OCI-LY3 (cell line): ENCODE results near the gene CCDC80.
"Not testable (repeated sequence)": the region's sequence is repeated elsewhere in the genome, so short reads cannot be mapped to it uniquely, and the experiment has no call there.

Experiments
- H2AFZ ChIP-seq: fragments of 200-600, 300-600 bp; shearing (Covaris generic); 2 replicates; pipeline ENCODE4 v1.6.0; 2014; ENCODE audit warnings: antibody characterized with exemption, low read depth, low read length
- H3K27ac ChIP-seq: fragments of 200-600, 300-600 bp; sonication (generic); 2 replicates; pipeline ENCODE4 v1.5.1; 2014; ENCODE audit warnings: mild to moderate bottlenecking, low read length, moderate library complexity, mixed read lengths
- H3K27me3 ChIP-seq: fragments of 200-600, 300-600 bp; sonication (generic); 2 replicates; pipeline ENCODE4 v1.6.1; 2014; ENCODE audit warnings: low read depth, low read length, mixed read lengths
- H3K36me3 ChIP-seq: fragments of 200-600, 300-600 bp; sonication (generic); replicated peaks from 2 replicates; pipeline ENCODE3; 2014; ENCODE audit warnings: low read depth, low read length, mixed read lengths
- H3K4me1 ChIP-seq: fragments of 300-600, 200-600 bp; sonication (generic); 2 replicates; pipeline ENCODE4 v1.6.1; 2014; ENCODE audit warnings: low read length, mixed read lengths
- H3K4me2 ChIP-seq: fragments of 200-600, 300-600 bp; sonication (generic); 2 replicates; pipeline ENCODE4 v1.6.1; 2014; ENCODE audit warnings: low read length, mixed read lengths
- H3K4me3 ChIP-seq: fragments of 300-600, 200-600 bp; sonication (generic); 2 replicates; pipeline ENCODE4 v1.5.1; 2014; ENCODE audit warnings: antibody characterized with exemption, mild to moderate bottlenecking, low read length, moderate library complexity
- H3K79me2 ChIP-seq: fragments of 300-600, 200-600 bp; shearing (Covaris generic); 2 replicates; pipeline ENCODE4 v1.6.1; 2014; ENCODE audit warnings: mild to moderate bottlenecking, low read length, mixed read lengths
- H3K9ac ChIP-seq: fragments of 300-600, 200-600 bp; shearing (Covaris generic); 2 replicates; pipeline ENCODE4 v1.6.0; 2014; ENCODE audit warnings: mild to moderate bottlenecking, low read length, moderate library complexity
- H3K9me3 ChIP-seq: fragments of 200-600, 300-600 bp; shearing (Covaris generic); 2 replicates; pipeline ENCODE4 v1.6.1; 2014; ENCODE audit warnings: low read length, mixed read lengths; ENCODE audit not compliant: insufficient read depth
- H4K20me1 ChIP-seq: fragments of 200-600, 300-600 bp; sonication (generic); 2 replicates; pipeline ENCODE4 v1.6.1; 2016; ENCODE audit warnings: low read length, mixed read lengths; ENCODE audit not compliant: insufficient read depth
- EZH2phosphoT487 ChIP-seq: fragments of 200-600 bp; shearing (Covaris generic); IDR thresholded peaks from 2 replicates; pipeline ENCODE4 v1.6.1; 2018; ENCODE audit warnings: antibody characterized with exemption, mixed run types, low read depth
- TF ChIP-seq, protein P1 (sequence below): fragments of 200-600, 300-600 bp; sonication (generic); IDR thresholded peaks from 2 replicates; pipeline ENCODE4 v1.5.1; 2014; ENCODE audit warnings: antibody characterized with exemption, low read length, low read depth

Gene CCDC80

DNA sequence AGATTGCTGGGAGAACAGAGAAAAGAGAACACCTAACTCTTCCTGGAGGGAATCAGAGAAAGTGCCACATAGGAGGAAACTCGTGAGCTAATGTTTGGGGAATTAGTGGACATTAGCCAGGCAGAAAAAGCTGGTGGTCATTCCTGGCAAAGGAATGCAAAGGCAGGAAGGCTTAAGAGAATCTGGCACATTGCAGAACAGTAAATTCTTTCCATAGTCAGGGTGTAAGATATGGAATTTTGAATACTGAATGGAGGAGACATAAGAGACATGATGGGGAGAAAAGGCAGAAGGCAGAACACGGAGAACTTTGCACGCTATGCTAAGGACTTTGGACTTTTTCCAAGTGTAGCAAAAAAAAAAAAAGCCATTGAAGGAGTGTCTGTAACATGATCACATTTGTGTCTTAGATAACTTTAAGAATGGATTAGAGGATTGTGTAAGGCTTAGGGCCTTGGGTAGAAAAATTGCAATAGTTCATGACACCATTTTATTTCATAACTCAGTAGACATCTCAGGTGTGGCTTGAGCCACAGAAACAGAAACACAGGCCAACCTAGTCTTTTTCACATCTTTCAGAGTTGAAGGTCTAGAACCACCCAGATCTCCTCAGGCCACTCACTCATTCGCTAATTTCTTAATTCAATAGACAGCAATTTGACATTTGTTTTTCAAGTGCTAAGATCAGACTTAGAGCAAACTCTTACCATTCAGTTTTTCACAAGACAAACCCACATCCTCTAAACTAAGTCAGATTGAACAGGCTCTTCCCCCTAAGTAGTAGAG, 31.2 kb upstream of the CCDC80 start:
- H3K36me3 ChIP-seq = no peaks in the 10 kb centered on the region
- H3K27me3 ChIP-seq = peaks cover 15% of the 10 kb centered on the region; the same call in 1 of the 2 replicates
- no peaks in the 10 kb centered on the region for H4K20me1 ChIP-seq
- no peak overlapping the region for H3K9ac ChIP-seq
- H3K9me3 ChIP-seq = no peaks in the 10 kb centered on the region
- no peak for TF ChIP-seq EZH2phosphoT487
- TF ChIP-seq, protein P1, sequence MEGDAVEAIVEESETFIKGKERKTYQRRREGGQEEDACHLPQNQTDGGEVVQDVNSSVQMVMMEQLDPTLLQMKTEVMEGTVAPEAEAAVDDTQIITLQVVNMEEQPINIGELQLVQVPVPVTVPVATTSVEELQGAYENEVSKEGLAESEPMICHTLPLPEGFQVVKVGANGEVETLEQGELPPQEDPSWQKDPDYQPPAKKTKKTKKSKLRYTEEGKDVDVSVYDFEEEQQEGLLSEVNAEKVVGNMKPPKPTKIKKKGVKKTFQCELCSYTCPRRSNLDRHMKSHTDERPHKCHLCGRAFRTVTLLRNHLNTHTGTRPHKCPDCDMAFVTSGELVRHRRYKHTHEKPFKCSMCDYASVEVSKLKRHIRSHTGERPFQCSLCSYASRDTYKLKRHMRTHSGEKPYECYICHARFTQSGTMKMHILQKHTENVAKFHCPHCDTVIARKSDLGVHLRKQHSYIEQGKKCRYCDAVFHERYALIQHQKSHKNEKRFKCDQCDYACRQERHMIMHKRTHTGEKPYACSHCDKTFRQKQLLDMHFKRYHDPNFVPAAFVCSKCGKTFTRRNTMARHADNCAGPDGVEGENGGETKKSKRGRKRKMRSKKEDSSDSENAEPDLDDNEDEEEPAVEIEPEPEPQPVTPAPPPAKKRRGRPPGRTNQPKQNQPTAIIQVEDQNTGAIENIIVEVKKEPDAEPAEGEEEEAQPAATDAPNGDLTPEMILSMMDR = no peak
- H3K4me3 ChIP-seq = no peak overlapping the region
- H3K79me2 ChIP-seq = no peaks in the 10 kb centered on the region
- peak overlapping the region; percentile 30; the same call in 1 of the 2 replicates for H3K4me2 ChIP-seq
- no peak overlapping the region for H2AFZ ChIP-seq
- H3K27ac ChIP-seq = no peak overlapping the region
- H3K4me1 ChIP-seq = peaks cover 60% of the 10 kb centered on the region

DNA sequence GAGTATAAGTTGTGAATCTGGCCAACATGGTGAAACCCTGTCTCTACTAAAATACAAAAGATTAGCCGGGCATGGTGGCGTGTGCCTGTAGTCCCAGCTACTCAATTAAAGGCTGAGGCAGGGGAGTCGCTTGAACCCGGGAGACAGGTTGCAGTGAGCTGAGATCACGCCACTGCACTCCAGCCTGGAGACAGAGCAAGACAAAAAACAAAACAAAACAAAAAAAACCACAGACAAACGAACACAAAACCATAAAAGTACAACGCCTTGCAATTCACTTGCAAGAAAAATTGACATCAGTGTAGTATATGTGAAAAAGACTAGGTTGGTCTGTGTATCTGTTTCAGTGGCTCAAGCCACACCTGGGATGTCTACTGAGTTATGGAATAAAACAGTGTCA, 29.9 kb upstream of the CCDC80 start:
- Histone ChIP-seq H3K27me3 (peaks cover 15% of the 10 kb centered on the region; the same call in 1 of the 2 replicates), H3K79me2 (no peaks in the 10 kb centered on the region), H2AFZ (no peak overlapping the region), H3K4me3 (no peak overlapping the region), H3K9me3 (no peaks in the 10 kb centered on the region), H3K27ac (no peak overlapping the region), H3K36me3 (no peaks in the 10 kb centered on the region), H3K9ac (no peak overlapping the region), H3K4me1 (peaks cover 50% of the 10 kb centered on the region), H4K20me1 (no peaks in the 10 kb centered on the region), H3K4me2 (no peak overlapping the region)
- TF ChIP-seq, protein P1 = no peak
- no peak for TF ChIP-seq EZH2phosphoT487

DNA sequence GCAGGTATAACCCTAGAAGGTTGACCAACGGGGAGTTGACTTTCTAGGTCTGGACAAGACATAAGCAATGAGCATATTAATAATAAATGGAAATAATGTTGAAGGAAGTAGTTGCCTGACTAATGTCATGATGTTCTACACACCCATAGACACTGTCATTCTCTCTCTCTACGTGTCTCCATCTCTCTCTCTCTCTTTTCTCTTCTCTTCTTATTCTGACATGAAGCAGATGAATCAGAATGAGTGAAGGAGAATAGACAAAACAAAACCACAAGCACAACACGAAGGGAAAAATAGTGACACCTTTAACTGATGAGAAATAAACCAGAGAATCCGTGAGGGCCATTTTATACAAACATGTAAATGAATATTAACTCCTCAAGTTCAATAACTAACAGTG, 26.7 kb upstream of the CCDC80 start:
- H3K9ac ChIP-seq = no peak overlapping the region
- TF ChIP-seq, protein P1 = no peak
- no peak for TF ChIP-seq EZH2phosphoT487
- peaks cover 25% of the 10 kb centered on the region for H3K4me1 ChIP-seq
- no peaks in the 10 kb centered on the region for H3K9me3 ChIP-seq
- no peak overlapping the region for H2AFZ ChIP-seq
- H4K20me1 ChIP-seq = no peaks in the 10 kb centered on the region
- no peak overlapping the region for H3K4me3 ChIP-seq
- no peak overlapping the region for H3K27ac ChIP-seq
- H3K36me3 ChIP-seq = no peaks in the 10 kb centered on the region
- H3K79me2 ChIP-seq = no peaks in the 10 kb centered on the region
- H3K4me2 ChIP-seq = no peak overlapping the region
- peaks cover 2% of the 10 kb centered on the region; the same call in 1 of the 2 replicates for H3K27me3 ChIP-seq

DNA sequence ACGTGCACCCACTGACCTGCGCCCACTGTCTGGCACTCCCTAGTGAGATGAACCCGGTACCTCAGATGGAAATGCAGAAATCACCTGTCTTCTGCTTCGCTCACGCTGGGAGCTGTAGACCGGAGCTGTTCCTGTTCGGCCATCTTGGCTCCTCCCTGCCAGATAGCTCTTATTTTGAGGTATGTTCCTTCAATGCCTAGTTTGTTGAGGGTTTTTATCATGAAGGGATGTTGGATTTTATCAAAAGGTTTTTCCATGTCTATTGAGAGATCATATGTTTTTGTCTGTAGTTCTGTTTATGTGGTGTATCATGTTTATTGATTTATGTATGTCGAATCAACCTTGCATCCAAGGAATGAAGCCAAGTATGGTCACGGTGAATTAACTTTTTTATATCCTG, 24.1 kb upstream of the CCDC80 start:
- H3K9ac ChIP-seq, H3K4me1 ChIP-seq, H3K27me3 ChIP-seq, H3K79me2 ChIP-seq, H3K9me3 ChIP-seq, H3K4me3 ChIP-seq, H3K36me3 ChIP-seq, H3K27ac ChIP-seq, H2AFZ ChIP-seq, H4K20me1 ChIP-seq, H3K4me2 ChIP-seq: not testable (repeated sequence)
